Retinal pigment epithelial cell (primary cell): ENCODE results near the gene UBXN11.

ENCODE experiments used
- DNase-seq: peaks from one replicate; pipeline ENCODE4 v3.0.0-alpha.2; 2010; ENCODE audit warnings: low read depth
- H3K4me3 ChIP-seq: 2 replicates; pipeline ENCODE4 v1.5.1; 2011; ENCODE audit warnings: mild to moderate bottlenecking, low read length, control low read depth, moderate library complexity
- TF ChIP-seq, protein P1 (sequence below): conservative IDR thresholded peaks from 2 replicates; pipeline ENCODE4 v1.5.1; 2011; ENCODE audit warnings: low read depth, low read length, control low read depth, inconsistent platforms

UBXN11 gene

DNA sequence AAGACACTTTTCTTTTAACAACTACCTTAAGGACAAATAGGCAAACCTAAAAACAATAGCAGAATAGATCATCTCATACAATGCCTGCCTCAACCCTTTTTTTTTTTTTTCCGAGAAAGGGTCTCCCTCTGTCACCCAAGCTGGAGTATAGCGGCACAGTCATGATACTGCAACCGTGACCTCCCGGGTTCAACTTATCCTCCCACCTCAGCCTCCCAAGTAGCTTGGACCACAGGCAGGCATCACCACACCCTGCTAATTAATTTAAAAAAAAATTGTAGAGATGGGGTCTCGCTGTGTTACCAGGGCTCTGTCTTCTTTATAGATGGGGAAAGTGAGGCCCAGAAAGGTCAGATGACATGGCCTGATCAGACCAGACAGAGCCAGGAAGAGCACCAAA, 18.6 kb downstream of the UBXN11 start:
- no peak for DNase-seq
- TF ChIP-seq, protein P1, sequence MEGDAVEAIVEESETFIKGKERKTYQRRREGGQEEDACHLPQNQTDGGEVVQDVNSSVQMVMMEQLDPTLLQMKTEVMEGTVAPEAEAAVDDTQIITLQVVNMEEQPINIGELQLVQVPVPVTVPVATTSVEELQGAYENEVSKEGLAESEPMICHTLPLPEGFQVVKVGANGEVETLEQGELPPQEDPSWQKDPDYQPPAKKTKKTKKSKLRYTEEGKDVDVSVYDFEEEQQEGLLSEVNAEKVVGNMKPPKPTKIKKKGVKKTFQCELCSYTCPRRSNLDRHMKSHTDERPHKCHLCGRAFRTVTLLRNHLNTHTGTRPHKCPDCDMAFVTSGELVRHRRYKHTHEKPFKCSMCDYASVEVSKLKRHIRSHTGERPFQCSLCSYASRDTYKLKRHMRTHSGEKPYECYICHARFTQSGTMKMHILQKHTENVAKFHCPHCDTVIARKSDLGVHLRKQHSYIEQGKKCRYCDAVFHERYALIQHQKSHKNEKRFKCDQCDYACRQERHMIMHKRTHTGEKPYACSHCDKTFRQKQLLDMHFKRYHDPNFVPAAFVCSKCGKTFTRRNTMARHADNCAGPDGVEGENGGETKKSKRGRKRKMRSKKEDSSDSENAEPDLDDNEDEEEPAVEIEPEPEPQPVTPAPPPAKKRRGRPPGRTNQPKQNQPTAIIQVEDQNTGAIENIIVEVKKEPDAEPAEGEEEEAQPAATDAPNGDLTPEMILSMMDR: no peak
- H3K4me3 ChIP-seq: no peak overlapping the region

DNA sequence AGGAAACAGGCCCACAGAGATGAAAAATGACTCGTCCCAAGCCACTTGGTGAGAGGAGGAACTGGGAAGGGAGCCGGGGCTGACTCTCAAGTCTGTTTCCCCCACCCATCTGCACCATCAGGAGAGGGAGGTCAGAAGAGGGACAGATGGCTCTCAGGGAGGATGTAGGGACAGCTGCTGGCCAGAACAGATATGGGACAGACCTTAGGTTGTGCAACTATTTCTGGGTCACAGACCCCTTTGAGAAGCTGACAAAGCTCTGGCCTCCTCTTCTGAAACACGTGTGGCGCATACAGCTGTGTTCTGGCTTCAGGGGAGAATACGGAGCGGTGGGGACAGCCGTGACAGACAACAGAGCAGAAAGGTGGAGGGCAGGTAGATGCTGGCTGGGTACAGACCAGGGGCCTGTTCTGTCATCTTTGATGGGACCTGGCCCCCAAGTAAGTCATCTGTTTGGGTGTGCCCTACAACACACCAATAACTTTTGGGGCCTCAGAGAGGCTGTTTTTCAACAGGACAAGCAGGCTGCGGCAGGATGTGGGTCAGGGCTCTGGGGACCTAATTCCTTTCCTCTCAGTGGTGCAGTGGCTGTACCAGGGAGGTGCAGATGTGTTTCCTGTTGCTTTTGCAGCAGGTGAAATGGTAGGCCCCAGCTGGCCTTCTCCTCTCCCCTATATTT, 19.3 kb downstream of the UBXN11 start:
- DNase-seq: no peak
- TF ChIP-seq, protein P1: no peak
- no peak overlapping the region for H3K4me3 ChIP-seq

DNA sequence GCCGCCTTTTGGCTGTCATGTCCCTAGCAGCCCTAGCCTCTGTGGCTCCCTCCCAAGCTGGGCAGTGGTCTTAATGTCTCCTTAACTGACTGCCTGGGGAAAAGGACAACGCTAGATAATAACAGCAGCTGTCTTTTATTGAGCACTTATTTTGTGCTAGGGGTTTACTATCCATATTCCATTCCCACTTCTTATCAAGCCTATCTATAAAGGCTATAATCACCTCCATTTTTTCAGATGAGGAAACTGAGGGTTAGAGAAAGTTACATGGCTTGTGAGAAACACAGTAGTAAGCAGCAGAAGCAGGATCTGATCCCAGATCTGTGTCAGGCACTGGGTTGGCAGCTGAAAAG, 20.4 kb downstream of the UBXN11 start:
- TF ChIP-seq, protein P1: no peak

DNA sequence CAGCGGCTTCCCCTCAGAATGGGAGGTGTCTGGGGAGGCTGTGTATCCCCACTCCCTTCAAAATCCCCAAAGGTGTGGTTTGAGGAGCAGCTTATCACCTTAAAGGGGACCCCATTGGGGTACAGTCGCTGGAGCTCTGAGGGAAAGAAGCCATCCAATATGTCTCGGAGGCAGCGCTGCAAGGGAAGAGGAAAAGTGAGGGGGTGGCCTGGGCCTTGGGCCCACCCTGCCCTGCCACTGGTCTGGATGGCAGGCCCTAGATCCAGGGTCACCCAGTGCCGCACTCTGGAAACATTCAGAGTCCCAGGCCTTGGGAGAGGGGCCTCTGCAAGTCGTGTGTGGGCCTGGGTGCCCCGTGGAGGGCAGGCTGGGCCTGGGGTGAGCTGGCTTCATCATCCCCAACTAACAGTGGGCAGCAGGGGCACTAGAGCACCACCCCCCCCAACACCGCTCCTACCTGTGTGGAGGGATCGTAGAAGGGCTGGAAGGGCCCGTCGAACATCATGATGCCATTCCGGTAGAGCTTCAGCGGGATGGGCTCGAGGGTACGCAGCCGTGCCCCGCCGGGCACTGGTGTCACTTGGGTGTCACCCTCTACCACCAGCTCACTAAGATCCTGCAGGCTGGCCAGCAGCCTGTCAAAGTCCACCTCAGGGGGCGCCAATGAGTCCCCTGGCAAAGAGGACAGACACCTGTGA, 20.9 kb downstream of the UBXN11 start:
- TF ChIP-seq, protein P1: peak; percentile 57
- no peak overlapping the region for H3K4me3 ChIP-seq
- DNase-seq: no peak

More for the DNA sequence above, 20.4 kb downstream of the UBXN11 start:
- H3K4me3 ChIP-seq: no peak overlapping the region
- DNase-seq: no peak

DNA sequence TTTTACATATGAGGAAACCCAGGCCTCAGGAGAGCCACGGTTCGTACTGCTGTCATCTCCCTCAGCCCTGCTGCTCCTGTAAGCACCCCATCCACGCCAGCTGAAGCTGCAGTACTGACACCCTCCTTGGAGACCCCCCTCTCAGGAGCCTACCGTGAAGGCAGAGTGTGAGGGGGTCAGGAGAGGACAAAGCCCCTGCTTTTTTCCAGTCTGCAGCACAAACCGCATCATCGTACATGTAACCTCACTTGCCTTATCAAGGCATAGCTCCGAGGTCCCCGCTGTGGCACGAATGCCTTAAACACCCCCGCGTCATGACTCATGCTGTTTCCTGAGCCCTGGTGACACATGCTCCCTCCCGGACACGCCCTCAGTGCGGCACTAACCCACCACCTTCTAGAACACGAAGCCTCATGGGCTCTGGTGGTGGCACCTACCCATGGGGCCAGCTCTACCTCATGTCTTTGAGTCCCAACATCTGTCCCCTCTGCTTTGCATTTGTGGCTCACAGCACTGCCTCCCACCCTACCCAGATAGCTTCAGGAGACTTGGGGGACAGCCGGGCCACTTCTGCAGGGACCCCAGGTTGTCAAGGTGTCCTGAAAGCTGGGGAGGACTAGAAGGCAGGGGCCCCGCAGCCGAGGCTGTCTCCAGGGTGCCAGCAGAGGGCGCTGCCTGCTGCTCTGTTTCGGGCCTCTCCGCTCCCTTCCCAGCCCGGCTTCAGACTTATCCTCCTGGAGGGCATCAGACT, 21.7 kb downstream of the UBXN11 start:
- TF ChIP-seq, protein P1: peak; percentile 86
- no peak overlapping the region for H3K4me3 ChIP-seq
- peak; percentile 82 for DNase-seq

DNA sequence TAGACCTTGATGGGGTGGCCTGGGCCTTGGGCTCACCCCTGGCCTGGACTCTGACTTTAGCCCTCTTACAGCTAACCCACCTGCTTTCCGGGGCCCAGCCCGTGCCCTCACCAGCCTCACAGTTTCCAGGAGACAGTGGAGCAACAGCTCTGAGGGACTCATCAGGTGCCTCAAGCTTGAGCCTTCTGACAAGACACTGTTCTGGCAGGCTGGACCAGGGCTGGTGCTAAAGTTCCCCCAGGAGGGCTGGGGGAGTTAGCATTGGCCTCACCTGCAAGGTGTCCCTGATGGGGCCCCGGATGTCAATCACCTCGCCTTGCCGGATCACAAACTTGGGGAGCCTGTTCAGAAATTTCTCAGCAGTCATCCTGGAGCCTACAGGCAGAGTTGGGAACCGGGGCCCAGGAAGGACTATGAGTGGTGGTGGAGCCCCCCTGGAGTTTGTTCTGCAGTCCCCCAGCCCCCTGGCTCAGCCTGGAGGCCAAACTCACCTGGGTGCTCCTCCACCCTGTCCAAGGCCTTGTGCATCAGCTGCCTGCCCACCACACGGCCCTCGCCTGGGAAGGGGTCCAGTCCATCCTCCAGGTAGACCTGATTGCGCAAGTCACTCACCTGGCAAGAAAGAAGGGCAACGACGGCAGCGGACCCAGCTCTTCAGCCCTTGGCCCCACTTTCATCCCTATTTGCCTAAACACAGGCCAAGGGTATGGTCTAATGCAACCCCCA, 22.4 kb downstream of the UBXN11 start:
- TF ChIP-seq, protein P1: no peak
- no peak overlapping the region for H3K4me3 ChIP-seq
- DNase-seq: no peak
